ENCODE measurements around the gene ZDHHC17. TPM values are rescaled to one million over a fixed set of nuclear protein-coding genes. Genes with fewer than 3 reads are reported as not detected.
"Not testable (repeated sequence)": the region's sequence is repeated elsewhere in the genome, so short reads cannot be mapped to it uniquely, and the experiment has no call there.

Gene ZDHHC17
- total RNA-seq (10 to 100 TPM; 62.0 to 68.0 TPM), polyA plus RNA-seq (10 to 100 TPM; 10.1 to 11.5 (median 10.5) TPM), total RNA-seq (52.1 to 95.2 (median 63.4) reads per million in 6 experiments)

DNA sequence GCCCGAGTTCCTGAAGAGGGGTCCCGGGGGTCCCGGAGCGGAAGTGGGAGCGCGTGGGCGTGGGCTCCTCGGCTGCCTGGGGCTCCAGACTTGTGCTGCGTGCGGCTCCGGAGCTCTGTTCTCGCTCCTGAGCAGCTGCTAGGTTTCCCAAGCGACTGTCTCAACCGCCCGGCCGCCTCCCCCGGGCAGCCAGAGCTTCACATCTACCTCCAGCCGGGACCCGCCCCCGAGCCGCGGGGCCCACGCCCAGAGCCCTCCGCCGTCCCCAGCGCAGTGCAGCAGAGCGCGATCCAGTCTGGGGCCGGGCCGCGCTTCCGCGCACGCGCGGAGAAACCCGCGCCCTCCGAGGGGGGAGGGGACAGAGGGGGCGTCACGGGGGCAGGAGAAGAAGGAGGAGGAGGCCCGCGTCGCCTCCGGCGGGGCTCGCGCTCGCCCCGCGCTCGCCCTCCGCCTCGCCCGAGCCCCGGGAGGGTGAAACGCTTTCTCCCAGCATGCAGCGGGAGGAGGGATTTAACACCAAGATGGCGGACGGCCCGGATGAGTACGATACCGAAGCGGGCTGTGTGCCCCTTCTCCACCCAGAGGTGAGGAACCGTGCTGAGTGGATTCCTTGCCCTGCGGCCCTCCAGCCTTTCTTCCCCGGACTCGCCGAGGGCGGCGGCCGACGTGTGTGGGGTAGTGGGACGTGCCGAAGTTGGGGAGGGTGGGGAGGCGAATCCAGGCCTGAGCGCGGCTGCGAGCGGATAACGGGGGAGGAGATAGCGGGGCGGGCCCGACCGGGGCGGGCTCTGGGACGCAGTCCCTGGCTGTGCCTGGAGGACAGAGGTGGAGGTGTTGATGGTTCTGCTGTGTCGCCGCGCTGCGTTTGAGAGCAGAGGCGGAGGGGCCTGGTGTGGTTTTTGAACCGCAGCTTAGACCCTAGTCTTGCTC is at the start of gene ZDHHC17:
TSS of gene ZDHHC17 (plus strand) at position 370 of the 930 bp plus-strand sequence. CDS start at position 492, 122 bp downstream.
- no peaks in the 10 kb centered on the region for H3K27me3 Mint-ChIP-seq
- no peaks in the 10 kb centered on the region for H3K36me3 Mint-ChIP-seq
- DNase-seq = peak; percentile 89 to 95 (median 94)
- peak within 1 kb of the TSS; percentile 94 to 99 (median 98) for H3K27ac Mint-ChIP-seq
- POLR2A ChIA-PET = interaction anchor here (0.5 to 2.7 kb wide), 12 partner anchors 10 to 1283 kb away, joined by 3 to 13 read pairs (median 4); partner anchors contain the start of genes BBS10, KRR1, OSBPL8 and PHLDA1
- peak; percentile 83 to 86 for ATAC-seq
- H3K9me3 Mint-ChIP-seq = no peaks in the 10 kb centered on the region
- peak within 1 kb of the TSS; percentile 95 to 99 (median 97) for H3K4me3 Mint-ChIP-seq
- peaks cover 13 to 57% (median 49%) of the 10 kb centered on the region in 4 donors for H3K4me1 Mint-ChIP-seq

DNA sequence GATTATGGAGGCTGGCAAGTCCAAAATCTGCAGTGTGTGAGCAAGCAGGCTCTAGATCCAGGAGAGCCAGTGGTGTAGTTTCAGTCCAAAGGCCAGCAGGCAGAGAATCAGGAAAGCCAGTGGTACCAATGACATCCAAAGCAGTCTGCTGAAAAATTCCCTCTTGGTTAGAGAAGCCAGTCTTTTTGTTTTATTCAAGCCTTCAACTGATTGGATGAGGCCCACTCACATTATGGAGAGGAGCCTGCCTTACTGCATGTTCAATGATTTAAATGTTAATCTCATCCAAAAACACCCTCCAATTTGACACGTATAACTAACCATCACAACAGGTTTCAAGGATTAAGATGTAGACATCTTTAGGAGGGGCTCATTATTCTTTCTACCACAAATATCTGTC is 49.5 kb upstream of the ZDHHC17 start:
- Mint-ChIP-seq H3K4me1 (no peaks in the 10 kb centered on the region), H3K27ac (no peak overlapping the region), H3K36me3 (no peaks in the 10 kb centered on the region), H3K4me3 (no peak overlapping the region), H3K27me3 (no peaks in the 10 kb centered on the region), H3K9me3 (no peaks in the 10 kb centered on the region)
- POLR2A ChIA-PET = no interaction called here
- no peak for DNase-seq
- no peak for ATAC-seq

DNA sequence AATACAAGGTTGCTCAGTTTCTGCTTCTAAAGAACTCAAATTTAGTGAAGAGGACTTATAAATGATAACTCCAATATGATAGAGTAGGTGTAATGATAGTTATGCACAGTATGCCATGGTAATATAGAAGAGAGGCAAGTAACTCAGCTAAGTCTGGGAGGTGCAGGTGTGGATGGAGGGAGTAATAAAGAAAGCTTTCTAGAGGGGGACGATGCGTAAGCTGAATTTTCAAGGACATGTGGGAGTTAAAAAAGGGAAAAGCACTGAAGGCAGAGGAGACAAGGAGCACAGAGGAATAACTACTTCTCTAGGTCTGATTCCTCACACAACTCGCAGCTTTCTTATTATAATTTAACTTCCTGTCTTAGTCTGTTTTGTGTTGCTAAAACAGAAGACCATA is 49.1 kb upstream of the ZDHHC17 start:
- Mint-ChIP-seq H3K27ac (no peak overlapping the region), H3K4me1 (no peaks in the 10 kb centered on the region), H3K9me3 (no peaks in the 10 kb centered on the region), H3K4me3 (no peak overlapping the region), H3K27me3 (no peaks in the 10 kb centered on the region), H3K36me3 (no peaks in the 10 kb centered on the region)
- no peak for ATAC-seq
- POLR2A ChIA-PET = no interaction called here
- no peak for DNase-seq

DNA sequence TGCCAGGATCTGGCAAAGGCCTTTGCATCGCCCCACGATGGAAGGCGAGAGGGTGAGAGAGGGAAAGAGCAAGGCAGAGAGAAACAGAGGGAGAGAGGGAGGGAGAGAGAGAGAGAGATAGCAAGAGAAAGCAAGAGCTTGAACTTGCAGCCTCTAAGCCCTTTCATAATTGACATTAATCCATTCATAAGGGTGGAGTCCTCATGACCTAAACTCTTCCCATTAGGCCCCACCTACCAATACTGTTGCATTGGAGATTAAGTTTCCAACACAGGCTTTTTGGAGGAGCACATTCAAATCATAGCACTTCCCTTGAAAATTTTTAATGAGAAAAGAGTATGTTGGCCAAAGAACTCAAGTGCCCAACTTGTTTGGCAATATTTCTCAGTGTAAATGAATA is 48.6 kb upstream of the ZDHHC17 start:
- H3K36me3 Mint-ChIP-seq = no peaks in the 10 kb centered on the region
- no peaks in the 10 kb centered on the region for H3K4me1 Mint-ChIP-seq
- POLR2A ChIA-PET = no interaction called here
- ATAC-seq (no peak), DNase-seq (no peak)
- no peaks in the 10 kb centered on the region for H3K27me3 Mint-ChIP-seq
- no peak overlapping the region for H3K27ac Mint-ChIP-seq
- H3K4me3 Mint-ChIP-seq = no peak overlapping the region
- H3K9me3 Mint-ChIP-seq = no peaks in the 10 kb centered on the region

GRCh38 chr12:76717314-76717713 is 46.6 kb upstream of the ZDHHC17 start:
- Mint-ChIP-seq H3K4me3 (no peak overlapping the region), H3K9me3 (no peaks in the 10 kb centered on the region), H3K27ac (no peak overlapping the region), H3K4me1 (no peaks in the 10 kb centered on the region), H3K36me3 (no peaks in the 10 kb centered on the region), H3K27me3 (no peaks in the 10 kb centered on the region)
- DNase-seq (no peak), ATAC-seq (no peak)
- POLR2A ChIA-PET = no interaction called here

DNA sequence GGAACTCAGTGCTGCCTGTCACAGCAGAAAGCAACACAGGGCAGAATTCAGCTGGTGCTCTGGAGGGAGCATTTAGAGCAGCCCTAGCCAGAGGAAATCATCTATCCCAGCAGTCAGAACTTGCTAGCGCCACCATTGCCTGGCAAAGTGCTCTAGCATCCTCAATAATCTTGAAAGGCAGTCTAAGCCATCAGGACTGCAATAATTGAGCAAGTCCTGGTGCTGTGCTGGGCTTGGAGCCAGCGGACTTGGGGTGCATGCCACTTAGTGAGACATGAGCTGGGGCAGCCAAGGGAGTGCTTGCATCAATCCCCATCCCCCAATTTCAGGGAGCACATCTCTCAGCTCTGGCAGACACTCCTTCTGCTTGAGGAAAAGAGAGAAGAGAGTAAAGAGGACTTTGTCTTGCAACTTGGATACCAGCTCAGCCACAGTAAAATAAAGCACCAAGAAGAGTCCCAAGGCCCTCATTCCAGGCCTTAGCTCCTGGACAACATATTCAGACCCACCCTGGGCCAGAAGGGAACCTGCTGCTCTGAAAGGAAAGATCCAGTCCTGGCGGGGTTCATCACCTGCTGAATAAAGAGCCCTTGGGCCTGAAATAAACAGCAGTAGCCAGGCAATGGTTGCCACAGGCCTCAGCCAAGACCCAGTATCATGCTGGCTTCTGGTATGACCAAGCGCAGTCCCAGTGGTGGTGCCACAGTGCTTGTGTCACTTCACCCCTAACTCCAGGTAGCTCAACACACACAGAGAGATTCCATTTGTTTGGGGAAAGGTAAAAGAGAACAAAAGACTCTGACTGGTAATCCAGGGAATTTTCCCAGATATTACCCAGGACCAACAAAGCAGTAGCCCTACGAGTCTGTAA is 44.5 kb upstream of the ZDHHC17 start:
- ATAC-seq (no peak), DNase-seq (no peak)
- POLR2A ChIA-PET = no interaction called here
- Mint-ChIP-seq H3K27ac (no peak overlapping the region), H3K27me3 (no peaks in the 10 kb centered on the region), H3K4me1 (no peaks in the 10 kb centered on the region), H3K4me3 (no peak overlapping the region), H3K36me3 (no peaks in the 10 kb centered on the region), H3K9me3 (no peaks in the 10 kb centered on the region)

DNA sequence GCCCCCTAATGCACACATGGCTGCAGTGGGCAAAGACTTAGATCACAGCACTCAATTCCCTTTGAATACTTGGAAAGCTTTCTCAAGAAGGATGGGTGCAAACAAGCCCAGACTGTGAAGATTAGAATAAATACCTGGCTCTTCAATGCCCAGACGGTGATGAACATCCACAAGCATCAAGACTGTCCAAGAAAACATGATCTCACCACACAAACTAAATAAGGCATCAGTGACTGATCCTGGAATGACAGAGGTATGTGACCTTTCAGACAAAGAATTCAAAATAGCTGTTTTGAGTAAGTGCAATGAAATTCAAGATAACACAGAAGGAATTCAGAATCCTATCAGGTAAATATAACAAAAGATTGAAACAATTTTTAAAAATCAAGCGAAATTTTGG is 43.8 kb upstream of the ZDHHC17 start:
- ATAC-seq (no peak), DNase-seq (no peak)
- Mint-ChIP-seq H3K4me1 (no peaks in the 10 kb centered on the region), H3K36me3 (no peaks in the 10 kb centered on the region), H3K27me3 (no peaks in the 10 kb centered on the region), H3K27ac (no peak overlapping the region), H3K9me3 (no peaks in the 10 kb centered on the region), H3K4me3 (no peak overlapping the region)
- POLR2A ChIA-PET = no interaction called here

DNA sequence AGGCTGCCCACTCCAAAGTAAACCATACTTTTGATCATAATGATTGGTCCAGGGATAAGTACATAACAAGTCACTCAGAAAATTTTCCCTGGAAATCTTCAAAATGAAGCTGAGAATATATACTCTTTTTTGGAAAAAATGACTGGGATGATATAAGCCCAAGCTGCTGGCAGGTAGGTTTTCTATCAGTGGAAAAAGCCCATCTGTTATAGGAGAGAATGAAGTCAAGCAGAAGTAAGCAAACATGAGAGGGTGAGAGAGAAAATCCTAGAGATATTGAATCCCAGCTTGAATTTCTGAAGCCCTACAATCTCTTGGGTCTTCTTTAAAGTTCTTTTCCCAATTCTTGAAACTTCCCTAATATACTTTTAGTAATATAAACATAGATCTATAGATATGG is 37.3 kb upstream of the ZDHHC17 start:
- POLR2A ChIA-PET = no interaction called here
- DNase-seq (no peak), ATAC-seq (no peak)
- no peaks in the 10 kb centered on the region for H3K9me3 Mint-ChIP-seq
- H3K36me3 Mint-ChIP-seq = no peaks in the 10 kb centered on the region
- H3K27me3 Mint-ChIP-seq = no peaks in the 10 kb centered on the region
- H3K4me1 Mint-ChIP-seq = no peaks in the 10 kb centered on the region
- no peak overlapping the region for H3K27ac Mint-ChIP-seq
- no peak overlapping the region for H3K4me3 Mint-ChIP-seq

DNA sequence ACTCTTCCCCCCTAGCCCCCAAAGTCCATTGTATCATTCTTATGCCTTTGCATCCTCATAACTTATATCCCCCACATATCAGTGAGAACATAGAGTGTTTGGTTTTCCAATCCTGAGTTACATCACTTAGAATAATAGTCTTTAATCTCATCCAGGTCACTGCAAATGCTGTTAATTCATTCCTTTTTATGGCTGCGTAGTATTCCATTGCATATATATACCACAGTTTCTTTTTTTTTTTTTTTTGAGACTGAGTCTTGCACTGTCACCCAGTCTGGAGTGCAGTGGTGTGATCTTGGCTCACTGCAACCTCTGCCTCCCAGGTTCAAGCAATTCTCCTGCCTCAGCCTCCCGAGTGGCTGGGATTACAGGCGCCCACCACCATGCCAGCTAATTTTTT is 31.7 kb upstream of the ZDHHC17 start:
- H3K4me3 Mint-ChIP-seq, POLR2A ChIA-PET, H3K27me3 Mint-ChIP-seq, ATAC-seq, DNase-seq, H3K27ac Mint-ChIP-seq, H3K4me1 Mint-ChIP-seq: not testable (repeated sequence)
- Mint-ChIP-seq H3K36me3 (peaks cover 0 to 28% (median 27%) of the 10 kb centered on the region in 3 donors), H3K9me3 (peaks cover 5 to 32% (median 14%) of the 10 kb centered on the region in 9 donors)

DNA sequence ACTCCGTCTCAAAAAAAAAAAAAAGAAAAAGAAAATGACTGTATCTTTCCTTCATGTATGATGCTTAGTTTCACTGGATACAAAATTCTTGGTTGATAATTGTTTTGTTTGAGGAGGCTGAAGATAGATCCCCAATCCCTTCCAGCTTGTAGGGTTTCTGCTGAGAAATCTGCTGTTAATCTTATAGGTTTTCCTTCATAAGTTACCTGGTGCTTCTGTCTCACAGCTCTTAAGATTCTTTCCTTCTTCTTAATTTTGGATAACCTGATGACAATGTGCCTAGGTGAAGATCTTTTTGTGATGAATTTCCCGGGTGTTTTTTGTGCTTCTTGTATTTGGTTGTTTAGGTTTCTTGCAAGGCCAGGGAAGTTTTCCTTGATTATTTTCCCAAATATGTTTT is 26.2 kb upstream of the ZDHHC17 start:
- POLR2A ChIA-PET, H3K4me1 Mint-ChIP-seq, ATAC-seq, H3K4me3 Mint-ChIP-seq, H3K27ac Mint-ChIP-seq, DNase-seq, H3K27me3 Mint-ChIP-seq: not testable (repeated sequence)
- Mint-ChIP-seq H3K9me3 (peaks cover 6 to 43% (median 26%) of the 10 kb centered on the region in 9 donors), H3K36me3 (peaks cover 0 to 36% (median 34%) of the 10 kb centered on the region in 3 donors)

- H3K9me3 Mint-ChIP-seq = peaks cover 3 to 34% (median 24%) of the 10 kb centered on the region in 9 donors
- peaks cover 0 to 27% (median 26%) of the 10 kb centered on the region in 3 donors for H3K36me3 Mint-ChIP-seq
- H3K27me3 Mint-ChIP-seq = peaks cover 0 to 10% (median 6%) of the 10 kb centered on the region in 5 donors
- H3K4me3 Mint-ChIP-seq = no peak overlapping the region
- H3K27ac Mint-ChIP-seq = peak overlapping the region in 1 of 10 donors; percentile 35
- ATAC-seq (no peak), DNase-seq (no peak)
- H3K4me1 Mint-ChIP-seq = no peaks in the 10 kb centered on the region
- POLR2A ChIA-PET = no interaction called here
These were observed 24.9 kb upstream of the ZDHHC17 start for GRCh38 chr12:76738824-76739579.

- Mint-ChIP-seq H3K27ac (no peak overlapping the region), H3K4me1 (no peaks in the 10 kb centered on the region), H3K9me3 (peaks cover 0 to 32% (median 20%) of the 10 kb centered on the region in 9 donors), H3K27me3 (peaks cover 0 to 19% (median 9%) of the 10 kb centered on the region in 5 donors), H3K4me3 (no peak overlapping the region), H3K36me3 (peaks cover 0 to 27% (median 20%) of the 10 kb centered on the region in 3 donors)
- POLR2A ChIA-PET = no interaction called here
- no peak for DNase-seq
- ATAC-seq = no peak
These were observed 24.0 kb upstream of the ZDHHC17 start for GRCh38 chr12:76739896-76740295.
